GM12891 (cell line): Measurements from ENCODE around the gene GPATCH1.

ENCODE experiments used
- POLR2A ChIP-seq: IDR thresholded peaks from 2 replicates; pipeline ENCODE4 v1.6.1; 2011; ENCODE audit warnings: low read depth, low read length, control low read depth
- POLR2AphosphoS5 ChIP-seq: IDR thresholded peaks from 2 replicates; pipeline ENCODE4 v1.6.1; 2011; ENCODE audit warnings: low read depth, low read length, control low read depth
- POU2F2 ChIP-seq: IDR thresholded peaks from 2 replicates; pipeline ENCODE4 v1.6.1; 2011; ENCODE audit warnings: low read depth, mild to moderate bottlenecking, control low read depth, low read length, moderate library complexity
- SPI1 ChIP-seq: IDR thresholded peaks from 2 replicates; pipeline ENCODE4 v1.6.1; 2011; ENCODE audit warnings: low read depth, low read length, control low read depth
- TAF1 ChIP-seq: IDR thresholded peaks from 2 replicates; pipeline ENCODE4 v1.6.1; 2011; ENCODE audit warnings: low read depth, low read length, control low read depth

DNA sequence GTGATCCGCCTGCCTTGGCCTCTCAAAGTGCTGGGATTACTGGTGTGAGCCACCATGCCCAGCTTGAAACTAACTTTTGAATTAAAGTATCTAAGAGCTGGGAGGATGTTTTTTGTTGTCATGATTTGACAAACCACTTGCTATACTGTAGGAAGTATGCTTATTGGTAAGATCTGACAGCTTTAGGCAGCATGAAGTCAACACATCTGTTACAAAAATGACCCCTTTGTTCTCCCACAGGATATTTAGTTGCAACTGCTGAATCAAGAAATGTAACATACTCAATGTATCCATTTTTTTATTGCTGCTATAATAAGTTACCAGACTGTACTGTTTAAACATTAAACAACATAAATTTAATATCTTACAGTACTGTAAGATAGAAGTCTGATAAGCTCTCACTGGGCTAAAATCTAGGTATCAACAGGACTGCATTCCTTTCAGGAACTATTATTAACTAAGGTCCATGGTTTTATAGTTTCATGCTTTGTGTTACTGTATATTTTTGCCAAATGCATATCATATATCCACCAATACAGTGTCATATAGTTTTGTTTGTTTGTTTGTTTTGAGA lies 90.3 kb downstream of the GPATCH1 start:
- no peak for TF ChIP-seq TAF1
- TF ChIP-seq SPI1: no peak
- no peak for TF ChIP-seq POLR2A
- no peak for TF ChIP-seq POLR2AphosphoS5
- no peak for TF ChIP-seq POU2F2
